PC-3 (cell line): ENCODE measurements around the gene USP34. TPM values are rescaled to one million over a fixed set of nuclear protein-coding genes. Genes with fewer than 3 reads are reported as not detected.

Source experiments
- ATAC-seq: fragments of 200-7000 bp; cut with Tn5 transposase; 2 replicates; pipeline ENCODE4 v1.9.1; 2020; ENCODE audit warnings: mild to moderate bottlenecking, moderate library complexity
- BruUV-seq: library from RNA; stranded (reverse); fragments of 400-500 nt; replicated peaks from 2 replicates; lab custom pipeline; 2021; lab: Mats Ljungman, UMichigan
- CTCF ChIA-PET: fragments of 300-600 bp; sonication (Branson Sonifier 250); formaldehyde crosslinking; loops from one replicate; lab custom pipeline; 2022; ENCODE audit warnings: antibody characterized with exemption; lab: Charles Lee
- POLR2A ChIA-PET: fragments of 300-600 bp; sonication (Branson Sonifier 250); formaldehyde crosslinking; loops from one replicate; lab custom pipeline; 2022; ENCODE audit warnings: antibody characterized with exemption; ENCODE audit not compliant: unreplicated experiment; lab: Charles Lee
- DNase-seq: peaks from one replicate; pipeline ENCODE4 v3.0.0-alpha.2; 2015
- H2AFZ ChIP-seq: fragments of 300-600 bp; sonication (generic); 2 replicates; pipeline ENCODE4 v1.6.0; 2016; ENCODE audit warnings: antibody characterized with exemption, low read length
- H3F3A ChIP-seq: fragments of 300-600 bp; sonication (generic); one replicate; pipeline ENCODE4 v1.6.0; 2017; ENCODE audit warnings: antibody characterized with exemption, low read length, control low read depth, mild to moderate bottlenecking; ENCODE audit not compliant: unreplicated experiment
- H3K27ac ChIP-seq: fragments of 300-600 bp; sonication (generic); 2 replicates; pipeline ENCODE4 v1.5.1; 2016; ENCODE audit warnings: mild to moderate bottlenecking, low read length
- H3K27me3 ChIP-seq: fragments of 300-600 bp; sonication (generic); 2 replicates; pipeline ENCODE4 v1.6.1; 2016; ENCODE audit warnings: low read length, mixed read lengths
- H3K36me3 ChIP-seq: fragments of 300-600 bp; sonication (generic); 2 replicates; pipeline ENCODE4 v1.6.1; 2016; ENCODE audit warnings: low read depth, mixed run types, low read length, mixed read lengths
- H3K4me1 ChIP-seq: fragments of 300-600 bp; sonication (generic); 2 replicates; pipeline ENCODE4 v1.5.1; 2016; ENCODE audit warnings: low read length; ENCODE audit not compliant: insufficient read depth
- H3K4me2 ChIP-seq: fragments of 300-600 bp; sonication (generic); 2 replicates; pipeline ENCODE4 v1.6.0; 2016; ENCODE audit warnings: low read length
- H3K4me3 ChIP-seq: fragments of 300-600 bp; sonication (generic); 2 replicates; pipeline ENCODE4 v1.5.1; 2016; ENCODE audit warnings: mild to moderate bottlenecking, low read length, mixed read lengths
- H3K79me2 ChIP-seq: fragments of 300-600 bp; sonication (generic); 2 replicates; pipeline ENCODE4 v1.6.1; 2017; ENCODE audit warnings: low read length, mixed read lengths
- H3K9ac ChIP-seq: fragments of 300-600 bp; sonication (generic); 2 replicates; pipeline ENCODE4 v1.6.0; 2016; ENCODE audit warnings: mild to moderate bottlenecking, low read length
- H3K9me2 ChIP-seq: fragments of 300-600 bp; sonication (generic); replicated peaks from 2 replicates; pipeline ENCODE4 v1.6.1; 2016; ENCODE audit warnings: mixed run types, low read length, mixed read lengths
- H3K9me3 ChIP-seq: fragments of 300-600 bp; sonication (generic); 2 replicates; pipeline ENCODE4 v1.6.1; 2016; ENCODE audit warnings: low read length, mixed read lengths
- H4K20me1 ChIP-seq: fragments of 300-600 bp; sonication (generic); 2 replicates; pipeline ENCODE4 v1.6.1; 2016; ENCODE audit warnings: low read length, mixed read lengths
- CTCF ChIP-seq: fragments of 300-600 bp; sonication (generic); conservative IDR thresholded peaks from 2 replicates; pipeline ENCODE4 v1.5.1; 2017; ENCODE audit warnings: antibody characterized with exemption, low read depth, mild to moderate bottlenecking, low read length
- EZH2 ChIP-seq: fragments of 300-600 bp; sonication (generic); IDR thresholded peaks from one replicate; pipeline ENCODE4 v1.6.1; 2017; ENCODE audit warnings: antibody characterized with exemption, mild to moderate bottlenecking, low read length; ENCODE audit not compliant: unreplicated experiment
- EZH2phosphoT487 ChIP-seq: fragments of 300-600 bp; sonication (generic); IDR thresholded peaks from 2 replicates; pipeline ENCODE4 v1.6.1; 2018; ENCODE audit warnings: mild to moderate bottlenecking, antibody characterized with exemption, low read length, borderline replicate concordance
- intact Hi-C: fragments of 100-400 bp; cut with micrococcal nuclease; formaldehyde crosslinking; loops from 2 replicates; pipeline ENCODE4 v1.9.0; 2023
- total RNA-seq: library from RNA; depleted of rRNA; stranded (reverse); fragments of >200 nt; gene quantifications from 2 replicates; pipeline ENCODE4 v1.2.3, GENCODE V29; 2014

The USP34 gene
- total RNA-seq, 1 experiment from 2014 or later: 67.1 TPM

- ATAC-seq (no peak), DNase-seq (no peak)
- Histone ChIP-seq H4K20me1 (no peaks in the 10 kb centered on the region), H3K4me3 (no peak overlapping the region), H3K4me2 (no peak overlapping the region), H3K27me3 (no peaks in the 10 kb centered on the region), H3K79me2 (no peaks in the 10 kb centered on the region), H3F3A (no peaks in the 10 kb centered on the region), H3K9ac (no peak overlapping the region), H3K4me1 (peaks cover 38% of the 10 kb centered on the region), H3K9me2 (no peaks in the 10 kb centered on the region), H3K27ac (no peak overlapping the region), H3K36me3 (peaks cover 22% of the 10 kb centered on the region), H3K9me3 (no peaks in the 10 kb centered on the region), H2AFZ (no peak overlapping the region)
- ChIA-PET POLR2A (no interaction called here), CTCF (no interaction called here)
- TF ChIP-seq EZH2phosphoT487 (no peak), EZH2 (no peak), CTCF (no peak)
- no TSS peak for BruUV-seq
- intact Hi-C loops: no loop called here
Observed at GRCh38 chr2:61252031-61252430, 218.9 kb downstream of the USP34 start.

GRCh38 chr2:61249521-61250071, 221.3 kb downstream of the USP34 start:
- no peak for ATAC-seq
- peaks cover 22% of the 10 kb centered on the region for H3K36me3 ChIP-seq
- DNase-seq: no peak
- intact Hi-C loops: no loop called here
- no peak overlapping the region for H3K4me3 ChIP-seq
- no peak overlapping the region for H3K27ac ChIP-seq
- no peaks in the 10 kb centered on the region for H3K9me2 ChIP-seq
- POLR2A ChIA-PET: interaction anchor here (0.6 kb wide), 1 partner anchor 26 kb away, joined by 4 read pairs; no protein-coding TSS in a partner anchor
- no peak for TF ChIP-seq EZH2phosphoT487
- TF ChIP-seq CTCF: no peak
- no peak for TF ChIP-seq EZH2
- H3K9me3 ChIP-seq: no peaks in the 10 kb centered on the region
- H3K27me3 ChIP-seq: no peaks in the 10 kb centered on the region
- peaks cover 25% of the 10 kb centered on the region for H3K4me1 ChIP-seq
- H3K9ac ChIP-seq: no peak overlapping the region
- H4K20me1 ChIP-seq: no peaks in the 10 kb centered on the region
- CTCF ChIA-PET: no interaction called here
- H3K79me2 ChIP-seq: no peaks in the 10 kb centered on the region
- H3K4me2 ChIP-seq: no peak overlapping the region
- BruUV-seq: no TSS peak
- no peak overlapping the region for H2AFZ ChIP-seq
- peaks cover 5% of the 10 kb centered on the region for H3F3A ChIP-seq

- H3K79me2 ChIP-seq: no peaks in the 10 kb centered on the region
- no peak overlapping the region for H3K9ac ChIP-seq
- peaks cover 15% of the 10 kb centered on the region for H3K4me1 ChIP-seq
- H4K20me1 ChIP-seq: no peaks in the 10 kb centered on the region
- no peak overlapping the region for H3K4me3 ChIP-seq
- peaks cover 24% of the 10 kb centered on the region for H3K36me3 ChIP-seq
- CTCF ChIA-PET: no interaction called here
- peaks cover 5% of the 10 kb centered on the region for H3F3A ChIP-seq
- intact Hi-C loops: no loop called here
- no TSS peak for BruUV-seq
- no peak overlapping the region for H3K27ac ChIP-seq
- H3K9me3 ChIP-seq: no peaks in the 10 kb centered on the region
- no peak for TF ChIP-seq CTCF
- TF ChIP-seq EZH2: no peak
- TF ChIP-seq EZH2phosphoT487: no peak
- POLR2A ChIA-PET: no interaction called here
- no peaks in the 10 kb centered on the region for H3K27me3 ChIP-seq
- ATAC-seq (no peak), DNase-seq (no peak)
- H3K9me2 ChIP-seq: no peaks in the 10 kb centered on the region
- H3K4me2 ChIP-seq: no peak overlapping the region
- H2AFZ ChIP-seq: no peak overlapping the region
Observed at GRCh38 chr2:61247204-61247812, 223.6 kb downstream of the USP34 start.
